Central memory CD8-positive, alpha-beta T cell (primary cell): ENCODE data around the gene OSM.
A peak's percentile ranks its signal among the peaks of the same experiment; 100 is the strongest.

Experiments
- ATAC-seq: fragments of 150-1000 bp; cut with Tn5 transposase; replicated peaks from 2 replicates; pipeline ENCODE4 v1.10.0; 2022; ENCODE audit warnings: mild to moderate bottlenecking, moderate FRiP score, moderate number of reproducible peaks; ENCODE audit not compliant: poor library complexity, severe bottlenecking; ENCODE audit errors: extremely low read depth
- DNase-seq, 2 donors: peaks; one replicate each; pipeline ENCODE4 v3.0.0; 2021; ENCODE audit warnings: low spot score in 2 of 2
- H3K27ac Mint-ChIP-seq: one replicate; pipeline ENCODE4 v1.8.0; 2022; ENCODE audit warnings: low read depth, mild to moderate bottlenecking, moderate library complexity, mixed read lengths
- H3K27me3 Mint-ChIP-seq: one replicate; pipeline ENCODE4 v1.8.0; 2022; ENCODE audit warnings: mixed read lengths
- H3K36me3 Mint-ChIP-seq: one replicate; pipeline ENCODE4 v1.8.0; 2022; ENCODE audit warnings: mild to moderate bottlenecking, moderate library complexity, mixed read lengths; ENCODE audit not compliant: insufficient read depth
- H3K4me1 Mint-ChIP-seq: one replicate; pipeline ENCODE4 v1.8.0; 2022; ENCODE audit warnings: mixed read lengths
- H3K4me3 Mint-ChIP-seq: one replicate; pipeline ENCODE4 v1.8.0; 2022; ENCODE audit warnings: mild to moderate bottlenecking, moderate library complexity, mixed read lengths
- H3K9me3 Mint-ChIP-seq: one replicate; pipeline ENCODE4 v1.8.0; 2022; ENCODE audit warnings: mixed read lengths

OSM gene

GRCh38 chr22:30276039-30276438 lies 9.4 kb upstream of the OSM start:
- DNase-seq, result no peak
- Mint-ChIP-seq H3K27me3 (peaks cover 41% of the 10 kb centered on the region), H3K36me3 (peaks cover 6% of the 10 kb centered on the region), H3K9me3 (no peaks in the 10 kb centered on the region), H3K4me3 (peak overlapping the region; percentile 31), H3K27ac (no peak overlapping the region), H3K4me1 (peaks cover 14% of the 10 kb centered on the region)
- no peak for ATAC-seq

GRCh38 chr22:30275625-30276024 lies 9.0 kb upstream of the OSM start:
- no peak for DNase-seq
- peaks cover 17% of the 10 kb centered on the region for H3K4me1 Mint-ChIP-seq

GRCh38 chr22:30274437-30274812 lies 7.8 kb upstream of the OSM start:
- H3K27me3 Mint-ChIP-seq, result peaks cover 34% of the 10 kb centered on the region
- peaks cover 11% of the 10 kb centered on the region for H3K36me3 Mint-ChIP-seq
- peaks cover 20% of the 10 kb centered on the region for H3K4me1 Mint-ChIP-seq
- no peak for ATAC-seq
- DNase-seq, result no peak
- no peaks in the 10 kb centered on the region for H3K9me3 Mint-ChIP-seq
- no peak overlapping the region for H3K27ac Mint-ChIP-seq
- H3K4me3 Mint-ChIP-seq, result no peak overlapping the region

More at GRCh38 chr22:30275625-30276024, 9.0 kb upstream of the OSM start:
- no peak overlapping the region for H3K27ac Mint-ChIP-seq
- no peaks in the 10 kb centered on the region for H3K9me3 Mint-ChIP-seq
- H3K27me3 Mint-ChIP-seq, result peaks cover 41% of the 10 kb centered on the region
- peaks cover 9% of the 10 kb centered on the region for H3K36me3 Mint-ChIP-seq
- peak overlapping the region; percentile 31 for H3K4me3 Mint-ChIP-seq
- no peak for ATAC-seq

GRCh38 chr22:30273711-30274436 lies 7.2 kb upstream of the OSM start:
- ATAC-seq, result no peak
- no peak overlapping the region for H3K27ac Mint-ChIP-seq
- peaks cover 11% of the 10 kb centered on the region for H3K36me3 Mint-ChIP-seq
- no peaks in the 10 kb centered on the region for H3K9me3 Mint-ChIP-seq
- H3K4me3 Mint-ChIP-seq, result no peak overlapping the region
- DNase-seq, result no peak
- H3K27me3 Mint-ChIP-seq, result peaks cover 29% of the 10 kb centered on the region
- H3K4me1 Mint-ChIP-seq, result peaks cover 20% of the 10 kb centered on the region

- no peak overlapping the region for H3K4me3 Mint-ChIP-seq
- no peaks in the 10 kb centered on the region for H3K9me3 Mint-ChIP-seq
- peaks cover 20% of the 10 kb centered on the region for H3K27me3 Mint-ChIP-seq
- peaks cover 27% of the 10 kb centered on the region for H3K4me1 Mint-ChIP-seq
- peaks cover 12% of the 10 kb centered on the region for H3K36me3 Mint-ChIP-seq
- DNase-seq (no peak), ATAC-seq (no peak)
- no peak overlapping the region for H3K27ac Mint-ChIP-seq
Measured at GRCh38 chr22:30272781-30273601, 6.3 kb upstream of the OSM start.

- ATAC-seq (no peak), DNase-seq (no peak)
- no peak overlapping the region for H3K27ac Mint-ChIP-seq
- no peak overlapping the region for H3K4me3 Mint-ChIP-seq
- H3K27me3 Mint-ChIP-seq, result peaks cover 5% of the 10 kb centered on the region
- no peaks in the 10 kb centered on the region for H3K9me3 Mint-ChIP-seq
- peaks cover 42% of the 10 kb centered on the region for H3K4me1 Mint-ChIP-seq
- peaks cover 21% of the 10 kb centered on the region for H3K36me3 Mint-ChIP-seq
Measured at GRCh38 chr22:30270832-30271231, 4.2 kb upstream of the OSM start.

GRCh38 chr22:30268331-30268730 lies 1.7 kb upstream of the OSM start:
- DNase-seq (no peak), ATAC-seq (no peak)
- no peaks in the 10 kb centered on the region for H3K27me3 Mint-ChIP-seq
- peak overlapping the region; percentile 96 for H3K27ac Mint-ChIP-seq
- H3K4me3 Mint-ChIP-seq, result peak overlapping the region; percentile 90
- no peaks in the 10 kb centered on the region for H3K9me3 Mint-ChIP-seq
- H3K36me3 Mint-ChIP-seq, result peaks cover 25% of the 10 kb centered on the region
- peaks cover 47% of the 10 kb centered on the region for H3K4me1 Mint-ChIP-seq

- no peaks in the 10 kb centered on the region for H3K27me3 Mint-ChIP-seq
- DNase-seq (peak in 1 of 2 donors; percentile 34), ATAC-seq (peak; percentile 15)
- H3K9me3 Mint-ChIP-seq, result no peaks in the 10 kb centered on the region
- H3K27ac Mint-ChIP-seq, result peak overlapping the region; percentile 96
- peaks cover 30% of the 10 kb centered on the region for H3K36me3 Mint-ChIP-seq
- H3K4me3 Mint-ChIP-seq, result peak overlapping the region; percentile 90
- peaks cover 53% of the 10 kb centered on the region for H3K4me1 Mint-ChIP-seq
Measured at GRCh38 chr22:30267382-30268302, 991 bp upstream of the OSM start.

- Mint-ChIP-seq H3K4me1 (peaks cover 59% of the 10 kb centered on the region), H3K27ac (peak overlapping the region; percentile 96), H3K9me3 (no peaks in the 10 kb centered on the region), H3K4me3 (peak overlapping the region; percentile 90), H3K36me3 (peaks cover 31% of the 10 kb centered on the region), H3K27me3 (no peaks in the 10 kb centered on the region)
- peak; percentile 84 for ATAC-seq
- DNase-seq, result peak; percentile 73 to 85
Measured at GRCh38 chr22:30265823-30266444, 717 bp downstream of the OSM start.

GRCh38 chr22:30265131-30265720 lies 1.4 kb downstream of the OSM start:
- Mint-ChIP-seq H3K27ac (peak overlapping the region; percentile 96), H3K4me1 (peaks cover 54% of the 10 kb centered on the region), H3K4me3 (peak overlapping the region; percentile 90), H3K36me3 (peaks cover 28% of the 10 kb centered on the region), H3K27me3 (no peaks in the 10 kb centered on the region), H3K9me3 (no peaks in the 10 kb centered on the region)
- ATAC-seq (no peak), DNase-seq (no peak)

- no peaks in the 10 kb centered on the region for H3K9me3 Mint-ChIP-seq
- DNase-seq, result no peak
- peaks cover 26% of the 10 kb centered on the region for H3K36me3 Mint-ChIP-seq
- no peaks in the 10 kb centered on the region for H3K27me3 Mint-ChIP-seq
- H3K4me1 Mint-ChIP-seq, result peaks cover 54% of the 10 kb centered on the region
- no peak overlapping the region for H3K4me3 Mint-ChIP-seq
- no peak overlapping the region for H3K27ac Mint-ChIP-seq
- ATAC-seq, result no peak
Measured at GRCh38 chr22:30263883-30264282, 2.8 kb downstream of the OSM start.
